ENCODE measurements around the gene LYVE1. TPM values are rescaled to one million over a fixed set of nuclear protein-coding genes. Genes with fewer than 3 reads are reported as not detected.

LYVE1 gene
- total RNA-seq, 1 experiment from 2014 or later = 0.31 TPM

GRCh38 chr11:10565493-10565892 lies 3.0 kb downstream of the LYVE1 start:
- in situ Hi-C loops (cut with HindIII; ENCODE audit: low pct_unique_long_range_greater_than_20kb, low sequenced_read_pairs) (no loop called here), intact Hi-C loops (cut with micrococcal nuclease; ENCODE audit: unreplicated experiment) (no loop called here)
- H3K36me3 ChIP-seq (ENCODE audit: control insufficient read depth, insufficient read depth, low read length) = no peaks in the 10 kb centered on the region
- H3K4me3 ChIP-seq (ENCODE audit: low read depth in 2 of 2, low read length in 2 of 2) = no peak overlapping the region
- CTCF ChIA-PET = no interaction called here
- peaks cover 9% of the 10 kb centered on the region; the same call in 1 of the 2 replicates for H3K27me3 ChIP-seq (ENCODE audit: control insufficient read depth, insufficient read depth, low read length)
- ATAC-seq = no peak
- no peak for DNase-seq (ENCODE audit: low read depth, low spot score)
- POLR2A ChIA-PET = no interaction called here
- H3K9me3 ChIP-seq (ENCODE audit: control insufficient read depth, insufficient read depth, low read depth, low read length) = no peaks in the 10 kb centered on the region
- no TSS peak for BruUV-seq (replicated peaks)
- H3K27ac ChIP-seq (ENCODE audit: low read length) = no peak overlapping the region
- no peaks in the 10 kb centered on the region for H3K4me1 ChIP-seq (ENCODE audit: control insufficient read depth, insufficient read depth, low read length)
- TF ChIP-seq CTCF (IDR thresholded peaks at IDR 0.05) (no peak), POLR2AphosphoS5 (IDR thresholded peaks at IDR 0.05; ENCODE audit: low read depth, low read length) (no peak)

- Histone ChIP-seq H3K27ac (ENCODE audit: low read length) (no peak overlapping the region), H3K9me3 (ENCODE audit: control insufficient read depth, insufficient read depth, low read depth, low read length) (no peaks in the 10 kb centered on the region), H3K36me3 (ENCODE audit: control insufficient read depth, insufficient read depth, low read length) (no peaks in the 10 kb centered on the region), H3K27me3 (ENCODE audit: control insufficient read depth, insufficient read depth, low read length) (peaks cover 9% of the 10 kb centered on the region; the same call in 1 of the 2 replicates), H3K4me3 (ENCODE audit: low read depth in 2 of 2, low read length in 2 of 2) (no peak overlapping the region), H3K4me1 (ENCODE audit: control insufficient read depth, insufficient read depth, low read length) (no peaks in the 10 kb centered on the region)
- CTCF ChIA-PET = no interaction called here
- ATAC-seq = no peak
- in situ Hi-C loops (cut with HindIII; ENCODE audit: low pct_unique_long_range_greater_than_20kb, low sequenced_read_pairs) = no loop called here
- intact Hi-C loops (cut with micrococcal nuclease; ENCODE audit: unreplicated experiment) = no loop called here
- no TSS peak for BruUV-seq (replicated peaks)
- POLR2A ChIA-PET = no interaction called here
- no peak for DNase-seq (ENCODE audit: low read depth, low spot score)
- TF ChIP-seq REST (IDR thresholded peaks at IDR 0.05; ENCODE audit: insufficient read depth in 1 of 2, low read depth in 2 of 2, low read length in 1 of 2) (no peak), POLR2AphosphoS5 (IDR thresholded peaks at IDR 0.05; ENCODE audit: low read depth, low read length) (no peak), TCF7L2 (IDR thresholded peaks at IDR 0.05; ENCODE audit: low read depth, low read length) (no peak), SIN3A (IDR thresholded peaks at IDR 0.05; ENCODE audit: borderline replicate concordance, insufficient read depth, low read depth, low read length) (no peak), CTCF (IDR thresholded peaks at IDR 0.05) (peak; percentile 51; the same call in 1 of the 2 replicates)
Observed at GRCh38 chr11:10564696-10565318, 3.7 kb downstream of the LYVE1 start.
